Liver (tissue), 3 donors: Measurements from ENCODE around the gene IGF2.

Experiments
- ATF3 ChIP-seq: IDR thresholded peaks from 2 replicates; pipeline ENCODE4 v1.6.1; 2016; ENCODE audit warnings: antibody characterized with exemption
- CTCF ChIP-seq: fragments of 150-350 bp; IDR thresholded peaks from 2 replicates; pipeline ENCODE4 v1.5.1; 2017; ENCODE audit warnings: improper control_type of control experiment, low read depth, low read length; ENCODE audit not compliant: missing input control
- FOXA2 ChIP-seq: IDR thresholded peaks from 2 replicates; pipeline ENCODE4 v1.6.1; 2016; ENCODE audit warnings: antibody characterized with exemption
- JUND ChIP-seq, 2 donors: IDR thresholded peaks; 2 replicates each; pipeline ENCODE4 v1.6.1; 2016; ENCODE audit warnings: antibody characterized with exemption in 2 of 2
- MAX ChIP-seq: IDR thresholded peaks from 2 replicates; pipeline ENCODE4 v1.6.1; 2016; ENCODE audit warnings: antibody characterized with exemption
- RAD21 ChIP-seq, 2 donors: IDR thresholded peaks; 2 replicates each; pipeline ENCODE4 v1.6.1; 2016; ENCODE audit warnings: antibody characterized with exemption in 2 of 2, mild to moderate bottlenecking in 2 of 2
- REST ChIP-seq: IDR thresholded peaks from 2 replicates; pipeline ENCODE4 v1.6.1; 2016; ENCODE audit warnings: antibody characterized with exemption, mild to moderate bottlenecking
- RXRA ChIP-seq, 2 donors: IDR thresholded peaks; 2 replicates each; pipeline ENCODE4 v1.6.1; 2017 to 2018; ENCODE audit warnings: antibody characterized with exemption in 2 of 2, mild to moderate bottlenecking in 1 of 2
- SP1 ChIP-seq: IDR thresholded peaks from 2 replicates; pipeline ENCODE4 v1.6.1; 2018; ENCODE audit warnings: antibody characterized with exemption, mild to moderate bottlenecking
- TAF1 ChIP-seq: conservative IDR thresholded peaks from 2 replicates; pipeline ENCODE4 v1.6.1; 2016; ENCODE audit warnings: antibody characterized with exemption, mild to moderate bottlenecking
- YY1 ChIP-seq: IDR thresholded peaks from 2 replicates; pipeline ENCODE4 v1.6.1; 2016; ENCODE audit warnings: antibody characterized with exemption, mild to moderate bottlenecking
- ZBTB33 ChIP-seq: IDR thresholded peaks from 2 replicates; pipeline ENCODE4 v1.6.1; 2016; ENCODE audit warnings: antibody characterized with exemption
- donor health status: healthy.
- donor health status: healthy.

GRCh38 chr11:2179516-2179915 is 40.3 kb upstream of the IGF2 start:
- TF ChIP-seq CTCF (no peak), SP1 (no peak), REST (no peak), MAX (no peak), YY1 (no peak), JUND (IDR thresholded peaks at IDR 0.05) (no peak), RAD21 (IDR thresholded peaks at IDR 0.05) (no peak), ZBTB33 (no peak), FOXA2 (no peak), RXRA (IDR thresholded peaks at IDR 0.05) (no peak), TAF1 (no peak), ATF3 (no peak)
